Limb (tissue), 2 donors: ENCODE data around the gene MAD1L1.

Experiments used
- DNase-seq, 2 donors: peaks; one replicate each; pipeline ENCODE4 v3.0.0-alpha.2; 2016; ENCODE audit errors: extremely low spot score in 2 of 2

The MAD1L1 gene

GRCh38 chr7:2219136-2219535, 13.6 kb downstream of the MAD1L1 start:
- DNase-seq: no peak

- DNase-seq: no peak
Measured at GRCh38 chr7:2218444-2218785, 14.3 kb downstream of the MAD1L1 start.

GRCh38 chr7:2217716-2218443, 14.9 kb downstream of the MAD1L1 start:
- no peak for DNase-seq

GRCh38 chr7:2217206-2217605, 15.5 kb downstream of the MAD1L1 start:
- DNase-seq: no peak

GRCh38 chr7:2215851-2216250, 16.9 kb downstream of the MAD1L1 start:
- peak in 1 of 2 donors; percentile 7 for DNase-seq

GRCh38 chr7:2214636-2215035, 18.1 kb downstream of the MAD1L1 start:
- peak in 1 of 2 donors; percentile 5 for DNase-seq

- DNase-seq: peak in 1 of 2 donors; percentile 16
Measured at GRCh38 chr7:2213551-2214215, 19.1 kb downstream of the MAD1L1 start.

- DNase-seq: peak in 1 of 2 donors; percentile 9
Measured at GRCh38 chr7:2212906-2213305, 19.8 kb downstream of the MAD1L1 start.

- DNase-seq: no peak
Measured at GRCh38 chr7:2211926-2212325, 20.8 kb downstream of the MAD1L1 start.

GRCh38 chr7:2211259-2211880, 21.4 kb downstream of the MAD1L1 start:
- no peak for DNase-seq

GRCh38 chr7:2210551-2211258, 22.0 kb downstream of the MAD1L1 start:
- DNase-seq: no peak

- no peak for DNase-seq
Measured at GRCh38 chr7:2209961-2210323, 22.8 kb downstream of the MAD1L1 start.

- DNase-seq: peak; percentile 34 to 86
Measured at GRCh38 chr7:2209146-2209960, 23.4 kb downstream of the MAD1L1 start.

- DNase-seq: no peak
Measured at GRCh38 chr7:2208712-2209111, 24.0 kb downstream of the MAD1L1 start.

- no peak for DNase-seq
Measured at GRCh38 chr7:2205036-2205780, 27.5 kb downstream of the MAD1L1 start.

GRCh38 chr7:2204446-2204845, 28.3 kb downstream of the MAD1L1 start:
- no peak for DNase-seq

GRCh38 chr7:2203766-2204300, 28.9 kb downstream of the MAD1L1 start:
- no peak for DNase-seq

GRCh38 chr7:2202901-2203765, 29.6 kb downstream of the MAD1L1 start:
- no peak for DNase-seq

GRCh38 chr7:2202361-2202761, 30.4 kb downstream of the MAD1L1 start:
- DNase-seq: no peak
